ENCODE data around the gene SLC5A9. TPM values are rescaled to one million over a fixed set of nuclear protein-coding genes. Genes with fewer than 3 reads are reported as not detected.

SLC5A9 gene
- total RNA-seq = not detected

DNA sequence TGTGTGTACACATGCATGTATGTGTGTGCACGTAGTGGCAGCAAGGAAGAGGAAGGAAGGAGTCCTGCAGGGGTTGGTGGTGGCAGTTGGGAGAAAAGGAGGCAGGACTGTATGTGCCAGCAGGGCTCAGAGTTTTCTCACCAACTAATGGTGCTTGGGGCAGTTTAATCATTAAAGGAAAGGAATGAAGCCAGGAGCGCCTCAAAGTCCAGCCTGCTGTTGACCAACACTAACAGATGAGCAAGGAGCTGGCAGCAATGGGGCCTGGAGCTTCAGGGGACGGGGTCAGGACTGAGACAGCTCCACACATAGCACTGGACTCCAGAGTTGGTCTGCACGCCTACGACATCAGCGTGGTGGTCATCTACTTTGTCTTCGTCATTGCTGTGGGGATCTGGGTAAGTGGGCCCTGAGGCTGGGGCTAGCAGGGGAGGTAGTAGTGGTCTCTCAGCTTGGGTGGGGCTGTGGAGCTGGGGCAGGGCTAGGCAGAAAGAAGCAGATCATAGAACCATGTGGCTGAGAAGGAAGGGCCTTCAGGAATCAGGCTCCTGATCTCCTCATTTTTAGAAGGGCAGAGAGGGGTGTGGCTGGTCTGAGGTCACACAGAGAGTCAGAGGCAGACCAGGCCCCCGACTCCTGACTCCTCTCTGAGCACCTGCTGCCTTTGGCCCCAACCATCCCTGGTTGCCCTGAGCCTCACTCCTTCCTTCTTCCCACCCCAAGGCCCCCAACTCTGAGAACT is at the start of gene SLC5A9:
TSS of gene SLC5A9 (plus strand) at position 216 of the 742 bp plus-strand sequence. CDS start at position 237, 21 bp downstream.
- no peak within 1 kb of the TSS for H3K4me3 Mint-ChIP-seq
- H3K27me3 Mint-ChIP-seq (ENCODE audit: low read depth) = no peaks in the 10 kb centered on the region
- CTCF ChIA-PET = no interaction called here
- no peaks in the 10 kb centered on the region for H3K4me1 Mint-ChIP-seq (ENCODE audit: low read depth)
- H3K9me3 Mint-ChIP-seq = no peaks in the 10 kb centered on the region
- intact Hi-C loops (cut with micrococcal nuclease) = no loop called here
- H3K27ac Mint-ChIP-seq = no peak within 1 kb of the TSS
- H3K36me3 Mint-ChIP-seq (ENCODE audit: low read depth) = no peaks in the 10 kb centered on the region
- DNase-seq = no peak

DNA sequence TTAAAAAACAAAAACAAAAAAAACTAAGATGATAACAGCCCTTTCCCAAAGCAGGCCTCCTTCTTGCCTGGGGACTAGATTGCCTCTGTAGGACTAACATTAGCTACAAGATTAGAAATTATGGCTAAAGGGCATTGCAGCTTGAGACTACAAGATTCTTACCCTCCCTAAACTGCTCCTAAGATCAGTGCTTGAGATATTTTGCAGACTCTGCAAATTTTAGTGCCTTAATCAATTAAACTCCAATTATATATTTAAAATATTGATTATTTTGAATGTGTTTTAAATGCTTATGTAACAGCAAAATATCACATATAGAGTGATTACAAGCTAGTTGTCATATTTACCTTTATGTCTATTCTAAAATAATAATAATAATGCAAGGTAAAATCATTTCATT is 47.4 kb upstream of the SLC5A9 start:
- intact Hi-C loops (cut with micrococcal nuclease) = no loop called here
- H3K27ac Mint-ChIP-seq = no peak overlapping the region
- H3K27me3 Mint-ChIP-seq (ENCODE audit: low read depth) = peaks cover 44% of the 10 kb centered on the region
- CTCF ChIA-PET = no interaction called here
- DNase-seq = no peak
- no peak overlapping the region for H3K4me3 Mint-ChIP-seq
- H3K4me1 Mint-ChIP-seq (ENCODE audit: low read depth) = no peaks in the 10 kb centered on the region
- peaks cover 2% of the 10 kb centered on the region for H3K36me3 Mint-ChIP-seq (ENCODE audit: low read depth)
- H3K9me3 Mint-ChIP-seq = peaks cover 9% of the 10 kb centered on the region

DNA sequence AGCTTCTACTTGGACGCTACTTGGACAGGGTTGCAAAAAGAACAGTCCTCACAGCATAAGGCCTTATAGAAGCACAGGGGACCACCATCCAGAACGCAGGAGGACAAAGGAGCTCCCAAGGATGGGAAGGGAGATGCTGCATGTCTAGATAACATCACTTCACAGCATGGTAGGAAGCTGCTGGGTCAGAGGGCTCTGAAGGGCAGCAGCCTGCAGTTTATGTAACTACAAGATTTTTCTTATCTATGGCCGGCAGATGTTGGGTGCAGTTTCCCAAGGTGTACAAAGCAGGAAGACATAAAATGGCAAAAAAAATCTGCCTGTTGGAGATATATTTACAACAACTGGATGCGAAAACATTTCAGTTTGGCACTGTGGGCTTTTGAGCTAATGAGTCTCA is 45.3 kb upstream of the SLC5A9 start:
- no peaks in the 10 kb centered on the region for H3K4me1 Mint-ChIP-seq (ENCODE audit: low read depth)
- no peak overlapping the region for H3K4me3 Mint-ChIP-seq
- H3K27me3 Mint-ChIP-seq (ENCODE audit: low read depth) = peaks cover 31% of the 10 kb centered on the region
- no peak for DNase-seq
- no peaks in the 10 kb centered on the region for H3K36me3 Mint-ChIP-seq (ENCODE audit: low read depth)
- intact Hi-C loops (cut with micrococcal nuclease) = no loop called here
- CTCF ChIA-PET = no interaction called here
- H3K9me3 Mint-ChIP-seq = no peaks in the 10 kb centered on the region
- H3K27ac Mint-ChIP-seq = no peak overlapping the region

DNA sequence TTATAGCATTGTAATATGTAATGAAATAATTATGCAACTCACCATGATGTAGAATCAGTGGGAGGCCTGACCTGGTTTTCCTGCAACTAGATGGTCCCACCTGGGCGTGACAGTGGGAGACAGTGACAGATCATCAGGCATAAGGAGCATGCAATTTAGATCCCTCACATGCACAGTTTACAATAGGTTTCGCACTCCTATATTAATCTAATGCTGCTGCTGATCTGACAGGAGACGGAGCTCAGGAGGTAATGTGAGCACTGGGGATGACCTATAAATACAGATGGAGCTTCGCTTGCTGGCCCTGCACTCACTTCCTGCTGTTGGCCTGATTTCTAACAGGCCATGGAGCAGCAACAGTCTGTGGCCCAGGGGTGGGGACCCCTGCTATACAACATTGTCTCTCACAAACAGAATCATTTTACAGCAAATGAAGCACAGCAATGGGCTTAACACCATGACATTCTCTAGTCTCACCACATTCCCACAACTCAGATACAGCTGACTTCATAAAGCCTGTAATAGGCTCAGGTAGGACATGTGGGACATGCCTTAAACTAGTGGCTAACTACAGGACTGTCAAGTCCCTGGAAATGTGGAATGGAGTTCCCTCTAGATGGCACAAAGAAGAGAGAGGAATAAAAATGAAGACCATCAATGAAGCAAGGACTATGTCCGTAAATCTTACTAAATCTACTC is 40.7 kb upstream of the SLC5A9 start:
- H3K4me3 Mint-ChIP-seq = no peak overlapping the region
- CTCF ChIA-PET = no interaction called here
- no peaks in the 10 kb centered on the region for H3K36me3 Mint-ChIP-seq (ENCODE audit: low read depth)
- H3K27ac Mint-ChIP-seq = no peak overlapping the region
- H3K4me1 Mint-ChIP-seq (ENCODE audit: low read depth) = no peaks in the 10 kb centered on the region
- H3K9me3 Mint-ChIP-seq = no peaks in the 10 kb centered on the region
- H3K27me3 Mint-ChIP-seq (ENCODE audit: low read depth) = peaks cover 20% of the 10 kb centered on the region
- no peak for DNase-seq
- intact Hi-C loops (cut with micrococcal nuclease) = no loop called here

DNA sequence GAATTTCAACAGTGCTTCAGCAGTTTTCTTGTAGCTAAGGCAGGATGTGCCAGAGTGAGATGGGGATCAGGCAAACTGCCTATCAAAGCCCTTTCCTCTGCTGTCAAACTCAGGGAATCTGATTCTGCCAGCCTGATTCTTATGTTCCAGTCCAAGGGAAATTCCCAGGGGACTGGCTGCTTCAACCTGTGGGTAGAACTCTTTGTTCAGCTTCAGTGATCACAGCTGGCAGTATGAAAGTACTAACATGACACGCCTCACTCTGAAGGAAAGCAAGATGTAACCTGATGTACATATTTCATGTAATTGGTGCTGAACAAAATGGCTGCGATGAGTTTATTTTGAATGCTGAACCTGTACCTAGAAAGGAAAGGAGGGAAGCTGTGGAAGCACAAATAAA is 40.1 kb upstream of the SLC5A9 start:
- intact Hi-C loops (cut with micrococcal nuclease) = no loop called here

DNA sequence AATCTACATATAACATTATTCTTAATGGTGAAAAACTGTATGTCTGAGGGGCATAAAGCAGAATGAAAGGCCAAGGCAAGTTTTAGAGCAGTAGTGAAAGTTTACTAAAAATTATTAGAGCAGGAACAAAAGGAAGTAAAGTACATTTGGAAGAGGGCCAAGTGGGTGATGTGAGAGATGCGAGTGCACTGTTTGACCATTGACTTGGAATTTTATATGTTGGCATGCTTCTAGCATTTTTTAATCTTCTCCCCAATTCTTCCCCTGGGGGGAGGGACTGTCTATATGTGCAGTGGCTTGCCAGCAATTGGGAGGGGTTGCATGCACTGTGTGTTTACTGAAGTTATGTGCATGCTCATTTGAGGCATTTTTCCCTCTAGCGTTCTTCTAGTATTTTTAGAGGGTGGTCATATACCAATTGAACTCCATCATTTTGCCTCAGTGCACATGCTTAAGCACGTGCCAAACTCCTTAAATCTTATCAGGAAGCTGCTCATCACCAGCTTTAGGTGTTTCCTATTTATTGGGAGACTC is 36.1 kb upstream of the SLC5A9 start:
- no peak for DNase-seq
- Mint-ChIP-seq H3K27me3 (ENCODE audit: low read depth) (peaks cover 27% of the 10 kb centered on the region), H3K9me3 (peaks cover 9% of the 10 kb centered on the region), H3K4me3 (no peak overlapping the region), H3K4me1 (ENCODE audit: low read depth) (no peaks in the 10 kb centered on the region), H3K36me3 (ENCODE audit: low read depth) (no peaks in the 10 kb centered on the region), H3K27ac (no peak overlapping the region)
- intact Hi-C loops (cut with micrococcal nuclease) = no loop called here
- CTCF ChIA-PET = no interaction called here

More for the DNA sequence above, 40.1 kb upstream of the SLC5A9 start:
- Mint-ChIP-seq H3K36me3 (ENCODE audit: low read depth) (no peaks in the 10 kb centered on the region), H3K4me3 (no peak overlapping the region), H3K9me3 (peaks cover under 1% of the 10 kb centered on the region), H3K4me1 (ENCODE audit: low read depth) (no peaks in the 10 kb centered on the region), H3K27ac (no peak overlapping the region), H3K27me3 (ENCODE audit: low read depth) (peaks cover 18% of the 10 kb centered on the region)
- CTCF ChIA-PET = interaction anchor here (0.6 kb wide), 1 partner anchor 43 kb away, joined by 3 read pairs; no protein-coding TSS in a partner anchor
- no peak for DNase-seq

DNA sequence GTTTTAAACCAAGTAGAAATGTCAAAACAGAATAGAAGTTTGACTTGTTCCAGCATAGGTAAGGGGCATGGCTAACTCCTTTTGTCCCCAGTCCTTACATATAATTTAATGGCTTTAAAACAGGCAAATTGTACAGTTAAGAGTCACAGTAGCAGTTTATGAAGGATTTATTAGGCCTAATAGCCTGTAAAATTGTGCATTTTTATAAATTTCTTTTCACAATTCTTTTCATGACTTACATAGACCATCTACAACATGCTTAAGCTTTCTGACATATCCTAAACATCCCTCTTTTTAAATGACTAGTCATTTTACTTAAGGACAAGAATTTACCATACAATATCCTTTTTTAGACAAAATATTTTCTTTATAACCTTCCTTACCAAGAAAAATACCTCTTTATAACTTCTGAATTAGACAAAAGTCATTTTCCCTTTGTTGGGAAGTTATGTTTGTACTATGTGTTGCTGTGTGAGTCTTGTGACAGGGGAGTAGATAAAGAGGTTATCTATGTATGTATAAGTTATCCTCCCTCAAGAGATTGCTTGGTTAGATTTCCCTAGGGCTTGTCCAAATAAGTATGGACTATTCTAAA is 34.5 kb upstream of the SLC5A9 start:
- no peak for DNase-seq
- intact Hi-C loops (cut with micrococcal nuclease) = no loop called here
- CTCF ChIA-PET = no interaction called here
- Mint-ChIP-seq H3K36me3 (ENCODE audit: low read depth) (no peaks in the 10 kb centered on the region), H3K9me3 (peaks cover 9% of the 10 kb centered on the region), H3K27ac (no peak overlapping the region), H3K27me3 (ENCODE audit: low read depth) (peaks cover 23% of the 10 kb centered on the region), H3K4me1 (ENCODE audit: low read depth) (no peaks in the 10 kb centered on the region), H3K4me3 (no peak overlapping the region)

DNA sequence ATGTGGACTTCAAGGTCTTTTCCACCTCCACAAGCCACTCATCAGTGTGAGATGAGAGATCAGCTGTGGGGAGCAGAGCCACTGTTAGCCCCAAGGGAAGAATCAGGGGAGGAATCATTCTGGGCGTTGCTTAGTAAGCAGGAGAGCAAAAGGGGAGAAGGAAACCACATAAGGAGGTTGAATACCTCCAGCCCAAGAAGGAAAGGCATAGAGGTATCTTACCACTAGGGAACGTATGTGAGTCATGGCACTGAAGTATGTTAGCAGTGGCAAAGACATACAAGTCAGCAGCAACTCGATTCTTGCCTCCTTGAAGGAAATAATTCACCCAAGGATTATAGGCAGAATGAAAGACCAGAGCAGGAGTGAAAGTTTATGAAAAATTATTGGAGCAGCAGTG is 31.6 kb upstream of the SLC5A9 start:
- Mint-ChIP-seq H3K36me3 (ENCODE audit: low read depth) (no peaks in the 10 kb centered on the region), H3K27me3 (ENCODE audit: low read depth) (peaks cover 23% of the 10 kb centered on the region), H3K4me1 (ENCODE audit: low read depth) (no peaks in the 10 kb centered on the region), H3K27ac (no peak overlapping the region), H3K4me3 (no peak overlapping the region), H3K9me3 (peaks cover 9% of the 10 kb centered on the region)
- DNase-seq = no peak
- CTCF ChIA-PET = no interaction called here
- intact Hi-C loops (cut with micrococcal nuclease) = no loop called here

DNA sequence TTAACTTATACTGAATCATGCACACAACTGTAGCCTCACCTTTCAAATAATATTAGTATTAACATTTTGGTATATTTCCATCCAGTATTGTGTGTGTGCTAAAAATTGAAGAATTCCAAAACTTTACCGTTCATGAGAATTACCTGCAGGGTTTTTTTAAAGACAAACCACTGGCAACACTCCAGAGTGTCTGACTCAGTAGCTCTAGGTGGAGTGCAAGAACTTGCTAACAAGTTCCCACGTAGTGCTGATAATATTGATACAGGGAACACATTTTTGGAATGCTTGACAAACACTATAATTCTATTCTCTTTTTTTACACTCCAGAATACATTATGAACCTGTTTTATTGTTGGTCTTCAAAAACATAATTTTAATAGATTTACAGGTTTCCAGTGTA is 27.7 kb upstream of the SLC5A9 start:
- intact Hi-C loops (cut with micrococcal nuclease) = no loop called here
- CTCF ChIA-PET = no interaction called here
- Mint-ChIP-seq H3K4me3 (no peak overlapping the region), H3K4me1 (ENCODE audit: low read depth) (no peaks in the 10 kb centered on the region), H3K27me3 (ENCODE audit: low read depth) (peaks cover 5% of the 10 kb centered on the region), H3K27ac (no peak overlapping the region), H3K9me3 (no peaks in the 10 kb centered on the region), H3K36me3 (ENCODE audit: low read depth) (no peaks in the 10 kb centered on the region)
- no peak for DNase-seq

DNA sequence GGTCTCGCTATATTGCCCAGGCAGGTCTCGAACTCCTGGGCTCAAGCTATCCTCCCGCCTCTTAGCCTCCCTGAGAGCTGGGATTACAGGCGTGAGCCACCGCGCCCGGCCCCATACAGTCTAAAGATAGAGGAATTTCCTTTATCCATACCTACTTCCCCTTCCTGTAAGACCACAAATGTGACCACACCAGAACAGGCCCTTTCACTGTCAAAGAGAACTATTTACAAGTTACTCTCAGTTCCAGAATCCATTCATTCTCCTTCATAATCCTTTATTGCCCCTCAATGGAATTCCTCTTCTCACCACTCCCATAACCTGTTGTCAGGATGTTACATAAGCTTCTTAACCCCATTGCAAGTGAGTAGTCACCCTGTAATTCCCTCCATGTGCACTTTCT is 26.3 kb upstream of the SLC5A9 start:
- CTCF ChIA-PET = interaction anchor here (1.1 kb wide), 1 partner anchor 135 kb away, joined by 4 read pairs; no protein-coding TSS in a partner anchor
- H3K36me3 Mint-ChIP-seq (ENCODE audit: low read depth) = no peaks in the 10 kb centered on the region
- no peak overlapping the region for H3K4me3 Mint-ChIP-seq
- intact Hi-C loops (cut with micrococcal nuclease) = no loop called here
- no peaks in the 10 kb centered on the region for H3K9me3 Mint-ChIP-seq
- no peak for DNase-seq
- no peaks in the 10 kb centered on the region for H3K27me3 Mint-ChIP-seq (ENCODE audit: low read depth)
- H3K27ac Mint-ChIP-seq = no peak overlapping the region
- no peaks in the 10 kb centered on the region for H3K4me1 Mint-ChIP-seq (ENCODE audit: low read depth)

DNA sequence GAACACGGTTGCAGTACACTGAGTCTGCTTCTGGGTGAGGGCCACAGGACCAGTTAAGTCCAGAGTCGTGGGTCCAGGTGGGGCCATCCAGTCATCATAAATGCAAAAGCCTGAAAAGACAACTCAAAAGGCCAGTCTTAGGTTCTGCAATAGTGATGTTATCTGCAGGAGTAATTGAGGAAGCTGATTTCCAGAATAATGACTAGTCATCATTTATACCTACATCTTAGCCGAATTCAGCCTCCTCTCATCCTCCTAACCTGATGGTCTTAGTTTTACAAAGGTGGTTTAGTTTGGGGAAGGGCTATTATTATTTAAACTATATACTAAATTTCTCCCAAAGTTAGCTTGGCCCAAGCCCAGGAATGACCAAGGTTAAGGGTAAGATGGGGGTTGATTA is 23.5 kb upstream of the SLC5A9 start:
- H3K36me3 Mint-ChIP-seq (ENCODE audit: low read depth) = no peaks in the 10 kb centered on the region
- peaks cover 2% of the 10 kb centered on the region for H3K27me3 Mint-ChIP-seq (ENCODE audit: low read depth)
- no peak overlapping the region for H3K27ac Mint-ChIP-seq
- H3K4me1 Mint-ChIP-seq (ENCODE audit: low read depth) = peaks cover 4% of the 10 kb centered on the region
- CTCF ChIA-PET = interaction anchor here (0.8 kb wide), 1 partner anchor 89 kb away, joined by 3 read pairs; no protein-coding TSS in a partner anchor
- H3K9me3 Mint-ChIP-seq = no peaks in the 10 kb centered on the region
- DNase-seq = no peak
- no peak overlapping the region for H3K4me3 Mint-ChIP-seq
- intact Hi-C loops (cut with micrococcal nuclease) = no loop called here

DNA sequence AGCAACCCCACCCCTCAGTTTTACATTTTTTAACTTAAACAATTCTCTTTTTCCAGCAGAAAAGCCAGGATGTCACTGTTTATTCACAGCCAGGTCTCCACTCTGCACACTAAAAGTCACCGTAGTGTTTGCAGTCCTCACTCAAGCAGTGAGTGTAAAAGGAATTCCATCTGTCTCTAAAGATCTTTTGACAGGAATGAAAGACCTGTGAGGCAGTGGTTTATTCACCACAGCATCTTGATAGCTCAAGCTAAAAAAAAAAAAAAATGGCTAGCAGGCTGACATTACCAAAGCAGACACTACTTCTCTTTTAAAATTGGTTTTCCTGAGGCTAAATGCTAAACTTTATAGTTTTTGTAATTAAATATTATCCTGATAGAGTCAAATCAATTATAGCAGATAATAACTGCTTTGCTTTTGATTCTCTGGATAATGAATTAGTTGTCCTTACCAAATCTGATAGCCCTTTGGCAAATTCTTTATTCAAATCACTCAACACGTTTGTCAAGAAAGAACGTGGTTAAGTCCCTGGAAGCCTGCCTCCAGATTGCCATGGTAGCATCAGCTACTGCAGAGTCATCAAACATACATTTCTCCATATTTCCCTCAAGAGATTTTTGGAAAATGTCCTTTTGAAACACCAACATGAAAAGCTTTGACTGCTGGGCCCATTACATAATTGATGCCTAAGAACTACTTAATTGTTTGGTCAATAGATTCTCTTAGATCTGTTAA is 22.2 kb upstream of the SLC5A9 start:
- no peaks in the 10 kb centered on the region for H3K36me3 Mint-ChIP-seq (ENCODE audit: low read depth)
- CTCF ChIA-PET = interaction anchor here (1.3 to 1.9 kb wide), 3 partner anchors 47 to 95 kb away, joined by 3 to 9 read pairs (median 4); no protein-coding TSS in a partner anchor
- no peak overlapping the region for H3K4me3 Mint-ChIP-seq
- intact Hi-C loops (cut with micrococcal nuclease) = loop anchor here (10.0 kb wide), 1 partner anchor 206 kb away; the partner anchor contains the start of gene TRABD2B
- no peaks in the 10 kb centered on the region for H3K9me3 Mint-ChIP-seq
- peaks cover 2% of the 10 kb centered on the region for H3K27me3 Mint-ChIP-seq (ENCODE audit: low read depth)
- no peak overlapping the region for H3K27ac Mint-ChIP-seq
- H3K4me1 Mint-ChIP-seq (ENCODE audit: low read depth) = peaks cover 4% of the 10 kb centered on the region
- no peak for DNase-seq
